ENCODE measurements around the gene CYTL1. TPM values are rescaled to one million over a fixed set of nuclear protein-coding genes. Genes with fewer than 3 reads are reported as not detected.

The CYTL1 gene
- total RNA-seq, 1 donor from 2014 or later, result 9.2 TPM

DNA sequence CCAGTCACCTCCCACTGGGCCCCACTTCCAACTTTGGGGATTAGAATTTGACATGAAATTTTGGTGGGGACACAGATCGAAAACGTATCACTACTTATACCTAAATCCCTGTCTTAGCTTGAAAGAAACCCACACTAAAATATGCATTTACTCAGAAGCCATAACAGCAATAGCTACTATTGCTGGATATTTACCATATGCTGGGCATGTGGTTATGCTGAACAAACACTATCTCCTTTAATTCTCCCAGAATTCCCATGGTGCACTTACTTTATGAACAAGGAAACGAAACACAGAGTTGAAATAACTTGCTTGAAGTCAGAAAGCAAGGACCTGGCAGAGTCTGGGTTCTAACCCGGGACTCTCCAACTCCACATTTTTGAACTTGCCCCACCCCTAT lies 39.3 kb downstream of the CYTL1 start:
- Mint-ChIP-seq H3K9me3 (ENCODE audit: unreplicated experiment) (peaks cover 8% of the 10 kb centered on the region), H3K4me3 (ENCODE audit: unreplicated experiment) (no peak overlapping the region), H3K4me1 (ENCODE audit: low read depth, unreplicated experiment) (no peaks in the 10 kb centered on the region), H3K36me3 (ENCODE audit: low read depth, unreplicated experiment) (no peaks in the 10 kb centered on the region), H3K27ac (ENCODE audit: unreplicated experiment) (no peak overlapping the region), H3K27me3 (ENCODE audit: low read depth, unreplicated experiment) (peaks cover 9% of the 10 kb centered on the region)
- Histone ChIP-seq H4K20me1 (ENCODE audit: insufficient read depth, low read length) (no peaks in the 10 kb centered on the region), H2AFZ (ENCODE audit: low read depth, low read length) (no peak overlapping the region), H3K79me2 (ENCODE audit: insufficient read depth, low read length) (no peaks in the 10 kb centered on the region), H3K9ac (ENCODE audit: low read length) (no peak overlapping the region), H3K36me3 (ENCODE audit: insufficient read depth, low read length) (no peaks in the 10 kb centered on the region), H3K4me1 (ENCODE audit: insufficient read depth, low read length) (no peaks in the 10 kb centered on the region), H3K4me2 (ENCODE audit: low read length) (no peak overlapping the region), H3K9me3 (ENCODE audit: insufficient read depth, low read depth, low read length) (no peaks in the 10 kb centered on the region), H3K27me3 (ENCODE audit: insufficient read depth, low read length) (no peaks in the 10 kb centered on the region), H3K4me3 (ENCODE audit: insufficient read depth, low read depth, low read length) (no peak overlapping the region), H3K27ac (ENCODE audit: low read depth, low read length) (no peak overlapping the region)
- TF ChIP-seq, protein P1, sequence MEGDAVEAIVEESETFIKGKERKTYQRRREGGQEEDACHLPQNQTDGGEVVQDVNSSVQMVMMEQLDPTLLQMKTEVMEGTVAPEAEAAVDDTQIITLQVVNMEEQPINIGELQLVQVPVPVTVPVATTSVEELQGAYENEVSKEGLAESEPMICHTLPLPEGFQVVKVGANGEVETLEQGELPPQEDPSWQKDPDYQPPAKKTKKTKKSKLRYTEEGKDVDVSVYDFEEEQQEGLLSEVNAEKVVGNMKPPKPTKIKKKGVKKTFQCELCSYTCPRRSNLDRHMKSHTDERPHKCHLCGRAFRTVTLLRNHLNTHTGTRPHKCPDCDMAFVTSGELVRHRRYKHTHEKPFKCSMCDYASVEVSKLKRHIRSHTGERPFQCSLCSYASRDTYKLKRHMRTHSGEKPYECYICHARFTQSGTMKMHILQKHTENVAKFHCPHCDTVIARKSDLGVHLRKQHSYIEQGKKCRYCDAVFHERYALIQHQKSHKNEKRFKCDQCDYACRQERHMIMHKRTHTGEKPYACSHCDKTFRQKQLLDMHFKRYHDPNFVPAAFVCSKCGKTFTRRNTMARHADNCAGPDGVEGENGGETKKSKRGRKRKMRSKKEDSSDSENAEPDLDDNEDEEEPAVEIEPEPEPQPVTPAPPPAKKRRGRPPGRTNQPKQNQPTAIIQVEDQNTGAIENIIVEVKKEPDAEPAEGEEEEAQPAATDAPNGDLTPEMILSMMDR (IDR thresholded peaks at IDR 0.05; ENCODE audit: insufficient read depth, low read depth, low read length), result no peak
- no peak for TF ChIP-seq EZH2 (IDR thresholded peaks at IDR 0.05; ENCODE audit: insufficient read depth, low read length)
- DNase-seq (ENCODE audit: low read depth) (no peak), FAIRE-seq (no peak)

DNA sequence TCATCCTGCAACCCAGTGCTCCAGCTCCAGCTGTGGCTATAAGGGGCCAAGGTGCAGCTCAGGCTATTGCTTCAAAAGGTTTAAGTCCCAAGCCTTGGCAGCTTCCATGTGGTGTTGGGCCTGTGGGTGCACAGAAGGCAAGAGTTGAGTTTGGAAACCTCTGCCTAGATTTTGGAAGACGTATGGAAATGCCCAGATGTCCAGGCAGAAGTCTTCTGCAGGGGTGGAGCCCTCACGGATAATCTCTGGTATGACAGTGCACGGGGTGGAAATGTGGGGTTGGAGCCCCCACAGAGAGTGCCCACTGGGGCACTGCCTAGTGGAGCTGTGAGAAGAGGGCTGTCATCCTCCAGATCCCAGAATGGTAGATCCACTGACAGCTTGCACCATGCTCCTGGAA lies 44.5 kb downstream of the CYTL1 start:
- no peak for DNase-seq (ENCODE audit: low read depth)
- H3K4me3 Mint-ChIP-seq (ENCODE audit: unreplicated experiment), result no peak overlapping the region
- no peak overlapping the region for H3K27ac Mint-ChIP-seq (ENCODE audit: unreplicated experiment)
- Histone ChIP-seq H3K27ac (ENCODE audit: low read depth, low read length) (no peak overlapping the region), H3K4me1 (ENCODE audit: insufficient read depth, low read length) (no peaks in the 10 kb centered on the region), H4K20me1 (ENCODE audit: insufficient read depth, low read length) (no peaks in the 10 kb centered on the region), H2AFZ (ENCODE audit: low read depth, low read length) (no peak overlapping the region), H3K79me2 (ENCODE audit: insufficient read depth, low read length) (no peaks in the 10 kb centered on the region), H3K36me3 (ENCODE audit: insufficient read depth, low read length) (no peaks in the 10 kb centered on the region), H3K27me3 (ENCODE audit: insufficient read depth, low read length) (no peaks in the 10 kb centered on the region), H3K4me2 (ENCODE audit: low read length) (no peak overlapping the region), H3K9me3 (ENCODE audit: insufficient read depth, low read depth, low read length) (peaks cover 5% of the 10 kb centered on the region), H3K4me3 (ENCODE audit: insufficient read depth, low read depth, low read length) (no peak overlapping the region), H3K9ac (ENCODE audit: low read length) (no peak overlapping the region)
- TF ChIP-seq EZH2 (IDR thresholded peaks at IDR 0.05; ENCODE audit: insufficient read depth, low read length), result no peak
- TF ChIP-seq, protein P1 (IDR thresholded peaks at IDR 0.05; ENCODE audit: insufficient read depth, low read depth, low read length), result no peak
- peaks cover 8% of the 10 kb centered on the region for H3K9me3 Mint-ChIP-seq (ENCODE audit: unreplicated experiment)
- H3K27me3 Mint-ChIP-seq (ENCODE audit: low read depth, unreplicated experiment), result peaks cover 21% of the 10 kb centered on the region
- no peak for FAIRE-seq
- no peaks in the 10 kb centered on the region for H3K36me3 Mint-ChIP-seq (ENCODE audit: low read depth, unreplicated experiment)
- H3K4me1 Mint-ChIP-seq (ENCODE audit: low read depth, unreplicated experiment), result no peaks in the 10 kb centered on the region

DNA sequence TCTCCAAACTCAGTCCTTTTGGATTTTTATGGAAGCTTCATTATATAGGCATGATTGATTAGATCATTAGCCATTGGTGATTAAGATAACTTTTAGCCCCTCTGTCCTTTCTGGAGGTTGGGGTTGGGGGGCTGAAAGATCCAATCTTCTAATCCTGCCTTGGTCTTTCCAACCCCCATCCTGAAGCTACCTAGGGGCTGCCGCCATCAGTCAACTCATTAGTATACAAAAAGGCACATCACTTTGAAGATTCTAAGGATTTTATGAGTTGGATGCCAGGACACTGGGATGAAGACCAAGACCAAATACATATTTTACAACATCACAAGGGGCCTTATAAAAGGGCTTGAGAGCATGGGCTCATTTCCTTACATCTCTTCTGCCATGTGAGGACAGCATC lies 47.5 kb downstream of the CYTL1 start:
- H3K4me1 ChIP-seq (ENCODE audit: insufficient read depth, low read length), result no peaks in the 10 kb centered on the region
- H3K9me3 Mint-ChIP-seq (ENCODE audit: unreplicated experiment), result peaks cover 13% of the 10 kb centered on the region
- no peak overlapping the region for H3K4me3 ChIP-seq (ENCODE audit: insufficient read depth, low read depth, low read length)
- no peaks in the 10 kb centered on the region for H3K79me2 ChIP-seq (ENCODE audit: insufficient read depth, low read length)
- H3K27me3 ChIP-seq (ENCODE audit: insufficient read depth, low read length), result no peaks in the 10 kb centered on the region
- H3K27ac Mint-ChIP-seq (ENCODE audit: unreplicated experiment), result no peak overlapping the region
- H3K4me3 Mint-ChIP-seq (ENCODE audit: unreplicated experiment), result no peak overlapping the region
- no peaks in the 10 kb centered on the region for H4K20me1 ChIP-seq (ENCODE audit: insufficient read depth, low read length)
- H3K36me3 ChIP-seq (ENCODE audit: insufficient read depth, low read length), result no peaks in the 10 kb centered on the region
- H2AFZ ChIP-seq (ENCODE audit: low read depth, low read length), result no peak overlapping the region
- H3K27me3 Mint-ChIP-seq (ENCODE audit: low read depth, unreplicated experiment), result peaks cover 29% of the 10 kb centered on the region
- no peaks in the 10 kb centered on the region for H3K36me3 Mint-ChIP-seq (ENCODE audit: low read depth, unreplicated experiment)
- DNase-seq (ENCODE audit: low read depth), result no peak
- no peak overlapping the region for H3K27ac ChIP-seq (ENCODE audit: low read depth, low read length)
- no peak for FAIRE-seq
- peaks cover 7% of the 10 kb centered on the region for H3K9me3 ChIP-seq (ENCODE audit: insufficient read depth, low read depth, low read length)
- H3K9ac ChIP-seq (ENCODE audit: low read length), result no peak overlapping the region
- H3K4me2 ChIP-seq (ENCODE audit: low read length), result no peak overlapping the region
- no peaks in the 10 kb centered on the region for H3K4me1 Mint-ChIP-seq (ENCODE audit: low read depth, unreplicated experiment)
- TF ChIP-seq, protein P1 (IDR thresholded peaks at IDR 0.05; ENCODE audit: insufficient read depth, low read depth, low read length), result no peak
- no peak for TF ChIP-seq EZH2 (IDR thresholded peaks at IDR 0.05; ENCODE audit: insufficient read depth, low read length)

Data from astrocyte (in vitro differentiated cells and primary cell).